Heart right ventricle (tissue), 16 donors: Measurements from ENCODE around the gene DNAH3. TPM values are rescaled to one million over a fixed set of nuclear protein-coding genes. Genes with fewer than 3 reads are reported as not detected.
"Not testable (repeated sequence)": the region's sequence is repeated elsewhere in the genome, so short reads cannot be mapped to it uniquely, and the experiment has no call there.

Experiments used
- ATAC-seq, 8 donors: fragments of 200-7000 bp; cut with Tn5 transposase; one replicate each; pipeline ENCODE4 v1.9.1; 2020; ENCODE audit warnings: mild to moderate bottlenecking in 8 of 8, moderate library complexity in 8 of 8, moderate number of reproducible peaks in 1 of 8
- DNase-seq, 2 donors: peaks; one replicate each; pipeline ENCODE4 v3.0.0-alpha.2; 2020
- H3K27ac ChIP-seq, 10 donors: fragments of 200-600 bp; sonication (generic) in 2 of 10; one replicate each; pipeline versions ENCODE4 v1.5.0 to v1.8.0; 2020 to 2022; ENCODE audit warnings: mild to moderate bottlenecking in 3 of 10
- H3K27me3 ChIP-seq, 7 donors: fragments of 200-600 bp; one replicate each; pipeline ENCODE4 v1.8.0; 2021 to 2022; ENCODE audit warnings: mild to moderate bottlenecking in 2 of 7
- H3K36me3 ChIP-seq, 9 donors: fragments of 200-600 bp; sonication (generic) in 1 of 9; one replicate each; pipeline versions ENCODE4 v1.5.0 to v1.8.0; 2020 to 2022; ENCODE audit warnings: mild to moderate bottlenecking in 2 of 9
- H3K4me1 ChIP-seq, 9 donors: fragments of 200-600 bp; sonication (generic) in 1 of 9; one replicate each; pipeline versions ENCODE4 v1.5.0 to v1.8.0; 2020 to 2022; ENCODE audit warnings: mild to moderate bottlenecking in 4 of 9
- H3K4me3 ChIP-seq, 10 donors: fragments of 200-600 bp; sonication (generic) in 2 of 10; one replicate each; pipeline versions ENCODE4 v1.5.0 to v1.8.0; 2020 to 2022; ENCODE audit warnings: mild to moderate bottlenecking in 7 of 10, moderate library complexity in 2 of 10
- H3K9me3 ChIP-seq, 11 donors: fragments of 200-600 bp in 10 of 11; sonication (generic) in 2 of 11; one replicate each; pipeline versions ENCODE4 v1.5.0 to v1.8.0; 2013 to 2022; ENCODE audit warnings: mild to moderate bottlenecking in 2 of 11, control low read depth in 1 of 11, moderate library complexity in 1 of 11
- WGBS, 2 donors: extraction: QIAGEN DNeasy Blood & Tissue Kit; methylation state at CpG; one replicate each; pipeline ENCODE4 v1.1.7; 2013; ENCODE audit warnings: inconsistent platforms in 1 of 2; 5-methylcytosine and 5-hydroxymethylcytosine counted together
- intact Hi-C, 10 donors: fragments of 100-400 bp; cut with DNase I; formaldehyde crosslinking; loops; one replicate each; pipeline versions ENCODE4 v1.11.1 to v1.14.2; 2022
- polyA plus RNA-seq, 2 donors: library from polyadenylated mRNA; stranded (reverse); fragments of 200-250 nt; gene quantifications; one replicate each; pipeline ENCODE4 v1.2.3, GENCODE V29; 2013
- total RNA-seq, 10 donors: library from RNA; stranded (reverse); fragmentation: NEBNext Ultra II Directional in 3 of 10; extraction: Animal tissue kit (Norgen Biotek cat#: 25700) in 3 of 10; gene quantifications; one replicate each; pipeline versions ENCODE4 v1.2.1 to v1.2.4, GENCODE V29; 2021 to 2023
- TF ChIP-seq, protein P1 (sequence below), 9 donors: fragments of 200-600 bp; sonication (generic) in 2 of 9; IDR thresholded peaks; one replicate each; pipeline versions ENCODE4 v1.5.0 to v1.8.0; 2021 to 2022; ENCODE audit warnings: antibody characterized with exemption in 9 of 9, mild to moderate bottlenecking in 5 of 9, moderate library complexity in 1 of 9
- donor health status: Arrhythmogenic right ventricular cardiomyopathy.
- donor health status: ischemic (EF 13 %, LVEDD 7.1; RV severe dilation, severe dysfunction).
- donor health status: healthy with polysubstance abuse.
- donor health status: DM: no; HTN: yes; CAD: no.
- donor health status: DM: no; HTN: no; CAD: no.
- donor health status: ischemic (EF 25% LVEDD 6.9; RV normal size, moderate dysfunction).
- donor health status: ischemic (EF 25% LVEDD 5.7; RV mildly dilated, moderate dysfunction).
- donor health status: healthy.
- donor health status: DM: yes; HTN: yes; CAD: no.
- donor health status: Ischemic cardiomyopathy.
- donor health status: ischemic (EF 35%, LVEDD 5.7; RV mildly dilated, moderate dysfunction).
- donor health status: nonischemic (EF 11% LVEDD 7.7; RV severe dilation, severe dysfunction).
- donor health status: DM: yes; HTN: yes; CAD: no.
- donor health status: PGD.
- donor health status: ischemic (EF 29% LVEDD 5.4; RV normal size, mild dysfunction).
- donor health status: nonischemic (EF 23%, LVEDD 6.1; RV moderate dilation, normal function).

The DNAH3 gene
- total and polyA plus RNA-seq, 12 donors, result 0.39 to 3.7 (median 1.0) TPM; not detected in 1

DNA sequence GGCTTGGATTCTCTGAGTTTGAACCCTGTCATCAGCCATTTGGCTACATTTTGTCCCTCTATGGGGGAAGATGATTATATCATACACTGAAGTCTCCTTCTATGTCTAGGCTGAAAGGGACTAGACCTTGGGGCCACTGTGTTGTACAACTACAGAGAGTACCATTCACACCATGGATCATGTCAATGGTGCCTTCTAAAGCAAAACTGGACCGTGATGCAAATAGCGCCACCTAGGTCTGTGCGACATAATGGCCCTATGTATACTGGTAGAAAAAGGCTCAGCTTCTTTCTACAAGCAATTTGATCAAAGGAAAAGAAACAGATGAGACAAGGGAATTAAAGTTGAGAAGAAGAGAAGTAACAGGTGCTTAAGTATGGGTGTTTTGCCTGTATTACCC, 149.4 kb downstream of the DNAH3 start:
- Histone ChIP-seq H3K27ac (no peak overlapping the region), H3K9me3 (no peaks in the 10 kb centered on the region), H3K36me3 (no peaks in the 10 kb centered on the region), H3K4me1 (no peaks in the 10 kb centered on the region), H3K27me3 (no peaks in the 10 kb centered on the region), H3K4me3 (no peak overlapping the region)
- intact Hi-C loops, result loop anchor here in 3 of 10 donors (5.0 to 10.0 kb wide), 3 partner anchors 49 to 156 kb away; no protein-coding TSS in a partner anchor
- ATAC-seq (peak in 1 of 8 donors; percentile 35), DNase-seq (no peak)
- 39 to 44% methylated on average over 3 of the region's 3 CpGs for WGBS, 2 donors
- TF ChIP-seq, protein P1, sequence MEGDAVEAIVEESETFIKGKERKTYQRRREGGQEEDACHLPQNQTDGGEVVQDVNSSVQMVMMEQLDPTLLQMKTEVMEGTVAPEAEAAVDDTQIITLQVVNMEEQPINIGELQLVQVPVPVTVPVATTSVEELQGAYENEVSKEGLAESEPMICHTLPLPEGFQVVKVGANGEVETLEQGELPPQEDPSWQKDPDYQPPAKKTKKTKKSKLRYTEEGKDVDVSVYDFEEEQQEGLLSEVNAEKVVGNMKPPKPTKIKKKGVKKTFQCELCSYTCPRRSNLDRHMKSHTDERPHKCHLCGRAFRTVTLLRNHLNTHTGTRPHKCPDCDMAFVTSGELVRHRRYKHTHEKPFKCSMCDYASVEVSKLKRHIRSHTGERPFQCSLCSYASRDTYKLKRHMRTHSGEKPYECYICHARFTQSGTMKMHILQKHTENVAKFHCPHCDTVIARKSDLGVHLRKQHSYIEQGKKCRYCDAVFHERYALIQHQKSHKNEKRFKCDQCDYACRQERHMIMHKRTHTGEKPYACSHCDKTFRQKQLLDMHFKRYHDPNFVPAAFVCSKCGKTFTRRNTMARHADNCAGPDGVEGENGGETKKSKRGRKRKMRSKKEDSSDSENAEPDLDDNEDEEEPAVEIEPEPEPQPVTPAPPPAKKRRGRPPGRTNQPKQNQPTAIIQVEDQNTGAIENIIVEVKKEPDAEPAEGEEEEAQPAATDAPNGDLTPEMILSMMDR (IDR thresholded peaks at IDR 0.05), result peak in 7 of 9 donors; percentile 19 to 45 (median 32)

DNA sequence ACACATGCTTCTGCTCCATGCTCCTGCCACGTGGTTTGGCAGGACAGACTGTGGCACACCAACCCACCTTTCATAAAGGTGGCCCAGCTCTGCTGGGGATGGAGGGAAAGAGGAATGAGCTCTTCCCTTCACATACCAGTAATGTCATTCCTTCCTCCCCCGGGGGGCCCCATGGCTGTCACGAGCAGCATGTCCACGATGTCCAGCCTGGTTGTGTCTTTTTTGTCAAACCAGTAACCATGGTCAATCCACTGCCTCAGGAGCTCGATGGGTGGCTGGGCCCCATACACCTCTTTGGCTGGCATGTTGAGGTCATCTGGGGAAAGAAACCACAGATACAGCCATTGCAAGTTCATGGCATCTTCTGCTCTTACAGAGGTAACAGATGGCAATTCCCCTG, 153.5 kb downstream of the DNAH3 start:
- Histone ChIP-seq H3K9me3 (no peaks in the 10 kb centered on the region), H3K27me3 (no peaks in the 10 kb centered on the region), H3K27ac (no peak overlapping the region), H3K4me1 (no peaks in the 10 kb centered on the region), H3K4me3 (no peak overlapping the region), H3K36me3 (no peaks in the 10 kb centered on the region)
- DNase-seq (no peak), ATAC-seq (no peak)
- WGBS, 2 donors, result 84 to 85% methylated on average over 5 of the region's 5 CpGs
- TF ChIP-seq, protein P1 (IDR thresholded peaks at IDR 0.05), result no peak
- intact Hi-C loops, result no loop called here

DNA sequence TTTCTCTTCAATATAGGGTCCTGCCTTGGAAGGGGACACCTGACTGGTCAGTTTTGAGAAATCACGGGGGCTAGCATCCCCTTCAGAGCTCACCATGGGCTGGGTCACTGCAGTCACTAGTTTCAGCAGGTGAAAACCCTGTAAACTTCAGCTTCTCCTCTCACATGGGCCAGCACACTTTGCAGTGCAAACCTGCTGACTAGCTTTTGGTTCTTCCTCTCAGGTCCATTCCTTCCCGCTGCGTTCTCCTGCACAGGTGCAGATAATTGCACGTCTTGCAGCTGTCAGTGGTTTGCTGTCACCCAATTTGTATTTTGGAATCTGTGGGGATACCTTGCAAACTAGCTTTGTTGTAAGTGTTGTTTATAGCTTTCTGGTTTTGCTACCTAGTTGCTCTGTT, 154.9 kb downstream of the DNAH3 start:
- TF ChIP-seq, protein P1 (IDR thresholded peaks at IDR 0.05), result no peak
- no peak for DNase-seq
- Histone ChIP-seq H3K27ac (no peak overlapping the region), H3K4me3 (no peak overlapping the region), H3K27me3 (no peaks in the 10 kb centered on the region), H3K4me1 (no peaks in the 10 kb centered on the region), H3K9me3 (no peaks in the 10 kb centered on the region), H3K36me3 (no peaks in the 10 kb centered on the region)
- ATAC-seq, result no peak
- 79 to 82% methylated on average over 4 of the region's 4 CpGs for WGBS, 2 donors
- intact Hi-C loops, result no loop called here

DNA sequence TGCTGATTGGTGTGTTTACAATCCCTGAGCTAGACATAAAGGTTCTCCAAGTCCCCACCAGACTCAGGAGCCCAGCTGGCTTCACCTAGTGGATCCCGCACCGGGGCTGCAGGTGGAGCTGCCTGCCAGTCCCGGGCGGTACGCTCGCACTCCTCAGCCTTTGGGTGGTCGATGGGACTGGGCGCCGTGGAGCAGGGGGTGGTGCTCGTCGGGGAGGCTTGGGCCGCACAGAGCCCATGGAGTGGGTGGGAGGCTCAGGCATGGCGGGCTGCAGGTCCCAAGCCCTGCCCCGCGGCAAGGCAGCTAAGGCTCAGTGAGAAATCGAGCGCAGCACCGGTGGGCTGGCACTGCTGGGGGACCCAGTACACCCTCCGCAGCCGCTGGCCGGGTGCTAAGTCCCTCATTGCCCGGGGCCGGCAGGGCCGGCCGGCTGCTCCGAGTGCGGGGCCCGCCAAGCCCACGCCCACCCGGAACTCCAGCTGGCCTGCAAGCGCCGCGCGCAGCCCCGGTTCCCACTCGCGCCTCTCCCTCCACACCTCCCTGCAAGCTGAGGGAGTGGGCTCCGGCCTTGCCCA, 161.1 kb downstream of the DNAH3 start:
- 88 to 96% methylated on average over 31 to 36 of the region's 38 CpGs for WGBS, 2 donors
- not testable (repeated sequence) for H3K4me3 ChIP-seq

DNA sequence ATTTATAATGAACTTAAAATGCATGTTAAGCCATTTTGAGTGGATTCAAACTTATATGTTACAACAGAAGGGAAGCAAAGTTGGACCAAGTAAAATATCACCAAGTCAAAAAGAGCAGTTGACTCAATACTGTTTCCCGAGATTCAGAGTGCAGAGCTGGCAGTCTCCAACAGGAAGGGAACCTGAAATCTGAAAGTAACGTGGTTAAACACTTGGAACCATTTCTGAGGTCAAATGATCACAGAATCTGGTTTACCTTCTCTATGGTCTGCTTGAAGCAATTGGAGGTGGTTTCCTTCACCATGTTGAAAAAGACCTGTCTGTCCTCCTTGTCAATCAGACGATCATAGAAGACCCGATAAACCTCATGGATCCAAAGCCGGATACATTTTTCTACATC, 163.6 kb downstream of the DNAH3 start:
- ATAC-seq, result no peak
- DNase-seq, result no peak
- Histone ChIP-seq H3K36me3 (no peaks in the 10 kb centered on the region), H3K4me1 (no peaks in the 10 kb centered on the region), H3K4me3 (no peak overlapping the region), H3K27ac (no peak overlapping the region), H3K9me3 (no peaks in the 10 kb centered on the region), H3K27me3 (no peaks in the 10 kb centered on the region)
- WGBS, 2 donors, result 78 to 81% methylated on average over 5 of the region's 5 CpGs
- intact Hi-C loops, result no loop called here
- TF ChIP-seq, protein P1 (IDR thresholded peaks at IDR 0.05), result no peak

More for the DNA sequence above, 161.1 kb downstream of the DNAH3 start:
- H3K9me3 ChIP-seq, ATAC-seq, H3K27ac ChIP-seq, H3K4me1 ChIP-seq, DNase-seq, H3K27me3 ChIP-seq, intact Hi-C loops, H3K36me3 ChIP-seq: not testable (repeated sequence)
